Measurements from ENCODE around the gene FBXO8.
"Not testable (repeated sequence)": the region's sequence is repeated elsewhere in the genome, so short reads cannot be mapped to it uniquely, and the experiment has no call there.

Gene FBXO8

DNA sequence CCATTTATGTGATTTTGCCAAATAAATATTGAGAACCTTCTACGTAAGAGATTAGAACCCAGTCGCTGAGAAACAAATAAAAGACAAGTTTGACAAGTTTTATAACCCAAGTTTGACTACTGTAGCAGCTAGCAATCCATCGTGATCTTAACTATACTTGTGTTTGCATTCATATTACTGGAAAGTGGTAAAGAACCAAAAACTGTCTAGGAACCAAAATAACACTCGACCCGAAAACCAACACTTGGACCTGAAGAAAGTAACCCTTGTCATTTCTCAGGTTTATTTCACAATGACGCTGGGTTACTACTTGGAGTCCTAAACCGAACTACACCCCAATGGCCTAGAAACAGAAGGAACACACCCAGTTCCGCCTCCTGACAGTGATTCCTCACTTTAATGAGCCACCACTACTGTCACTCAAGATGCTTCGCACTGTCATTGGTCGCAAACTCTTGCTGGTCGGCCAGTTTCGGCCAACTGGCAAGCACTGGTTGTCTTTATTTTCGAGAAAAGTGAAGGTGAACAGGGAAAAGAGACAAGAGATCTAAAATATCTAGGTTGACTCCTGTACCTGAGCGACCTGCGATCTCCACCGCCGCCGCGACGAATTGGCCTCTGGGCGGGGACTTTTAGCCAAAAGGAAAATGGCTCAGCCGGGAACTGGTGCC, 496 bp downstream of the FBXO8 start:
- DNase-seq = peak; percentile 71 to 93 (median 85)

DNA sequence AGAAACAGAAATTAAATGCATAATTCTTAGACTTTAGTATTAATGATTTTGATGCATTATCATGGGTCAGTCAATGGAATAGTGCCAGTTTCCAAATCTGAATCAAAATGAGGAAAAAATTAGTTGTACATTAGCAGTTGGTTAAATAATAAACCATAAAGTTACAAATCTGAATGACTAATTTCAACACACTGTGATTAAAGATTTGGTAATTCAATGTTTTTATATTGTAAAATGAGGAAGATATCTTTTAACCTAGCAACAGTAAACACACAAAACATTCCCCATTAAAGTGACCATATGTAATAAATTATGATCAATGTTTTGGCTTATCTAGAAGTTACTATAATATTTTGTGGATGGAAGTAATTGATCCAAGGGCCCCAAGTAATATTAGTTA, 1.6 kb downstream of the FBXO8 start:
- no peak for DNase-seq

DNA sequence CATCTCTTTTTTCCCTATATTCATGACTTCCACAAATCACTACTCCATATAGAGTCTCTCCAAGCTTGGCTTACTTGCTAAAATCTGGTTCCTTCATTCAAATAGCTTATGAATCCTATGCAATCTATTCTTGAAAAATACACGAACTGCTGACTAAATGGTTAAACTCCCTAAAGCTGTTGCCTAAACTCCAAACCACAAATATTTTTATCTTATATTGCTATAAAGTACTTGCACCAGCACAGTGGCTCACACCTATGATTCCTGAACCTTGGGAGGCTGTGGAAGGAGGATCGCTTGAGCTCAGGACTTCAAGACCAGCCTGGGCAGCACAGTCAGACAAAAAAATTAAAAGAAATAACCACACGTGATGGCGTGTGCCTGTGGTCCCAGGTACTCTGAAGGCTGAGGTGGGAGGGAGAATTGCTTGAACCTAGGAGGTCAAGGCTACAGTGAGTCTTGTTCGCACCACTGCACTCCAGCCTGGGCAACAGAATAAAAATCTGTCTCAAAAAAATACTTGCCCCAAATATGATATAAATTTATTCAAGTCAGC, 2.2 kb downstream of the FBXO8 start:
- no peak for DNase-seq

DNA sequence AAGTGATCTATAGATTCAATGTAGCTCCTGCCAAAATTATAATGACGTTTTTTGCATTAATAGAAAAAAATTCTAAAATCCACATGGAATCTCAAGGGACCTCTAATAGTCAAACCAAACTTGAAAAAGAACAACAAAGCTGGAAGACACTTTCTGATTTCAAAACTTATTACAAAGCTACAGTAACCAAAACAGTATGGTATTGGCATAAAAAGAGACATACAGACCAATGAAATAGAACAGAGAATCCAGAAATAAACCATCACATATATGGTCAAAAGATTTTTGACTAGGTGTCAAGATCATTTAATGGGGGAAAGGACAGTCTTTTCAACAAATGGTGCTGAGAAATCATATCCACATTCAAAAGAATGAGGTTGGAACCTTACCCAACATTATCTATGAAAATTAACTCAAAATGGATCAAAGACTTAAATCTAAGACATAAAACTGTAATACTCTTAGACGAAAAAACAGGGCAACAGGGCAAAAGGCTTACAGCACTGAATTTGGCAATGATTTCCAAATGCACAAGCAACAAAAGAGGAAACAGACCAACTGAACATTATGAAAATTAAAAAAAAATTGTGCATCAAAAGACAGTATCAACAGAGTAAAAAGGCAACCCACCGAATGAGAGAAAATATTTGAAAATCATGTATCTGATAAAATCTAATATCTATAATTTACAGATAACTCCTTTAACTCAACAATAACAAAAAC, 3.9 kb downstream of the FBXO8 start:
- DNase-seq = no peak

DNA sequence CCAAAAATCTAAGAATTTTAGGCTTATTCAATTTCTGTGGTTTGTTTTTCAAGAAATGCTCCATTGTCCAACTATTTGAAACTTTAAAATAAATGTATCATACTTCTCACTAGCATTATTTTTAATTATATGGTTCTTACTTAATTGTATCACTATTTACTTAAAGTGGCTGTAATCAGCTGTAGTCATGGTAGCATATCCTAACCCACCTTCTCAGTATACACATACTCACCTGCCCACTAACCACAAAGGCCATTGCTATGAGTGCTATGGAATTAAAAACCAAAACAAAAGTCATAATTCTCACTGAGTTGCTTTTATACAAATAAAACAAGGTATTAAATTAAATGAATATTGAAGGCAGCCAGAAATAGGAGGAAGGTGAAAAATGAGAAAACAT, 5.0 kb downstream of the FBXO8 start:
- DNase-seq = peak in 1 of 3 experiments; percentile 69

DNA sequence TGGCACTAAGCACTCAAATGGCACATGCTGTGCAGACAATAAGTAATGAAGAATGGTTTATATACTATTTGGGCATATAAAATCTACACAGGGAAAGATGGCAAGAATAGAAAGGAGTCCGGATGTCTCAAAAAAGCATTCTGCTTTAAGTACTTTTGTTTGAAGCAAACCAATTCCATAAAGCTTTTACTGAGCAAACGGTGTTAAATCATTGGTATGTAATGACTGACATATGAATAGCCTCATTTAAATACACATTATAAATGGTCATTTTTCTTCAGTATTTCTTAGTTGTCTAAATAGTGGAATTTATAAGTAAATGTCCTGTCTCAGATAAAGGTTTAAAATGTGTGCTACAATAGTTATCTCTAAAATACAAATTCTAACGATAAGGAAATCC, 6.0 kb downstream of the FBXO8 start:
- DNase-seq = peak in 1 of 3 experiments; percentile 51

DNA sequence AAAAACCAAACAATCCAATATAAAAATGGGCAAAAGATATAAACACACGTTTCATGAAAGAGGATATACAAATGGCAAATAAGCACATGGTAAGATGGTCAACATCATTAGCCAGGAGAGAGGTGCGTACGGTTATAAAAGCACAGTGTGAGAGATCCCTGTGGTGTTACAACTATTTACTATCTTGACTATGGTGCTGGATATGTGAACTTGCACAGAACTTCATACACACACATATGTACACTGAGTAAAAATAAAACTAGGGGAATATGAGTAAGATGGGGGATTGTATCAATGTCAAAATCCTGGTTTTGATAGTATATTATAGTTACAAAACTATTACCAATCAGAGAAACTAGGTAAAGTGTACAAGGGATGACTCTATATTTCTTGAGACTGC, 8.4 kb downstream of the FBXO8 start:
- DNase-seq = peak in 1 of 3 experiments; percentile 45

DNA sequence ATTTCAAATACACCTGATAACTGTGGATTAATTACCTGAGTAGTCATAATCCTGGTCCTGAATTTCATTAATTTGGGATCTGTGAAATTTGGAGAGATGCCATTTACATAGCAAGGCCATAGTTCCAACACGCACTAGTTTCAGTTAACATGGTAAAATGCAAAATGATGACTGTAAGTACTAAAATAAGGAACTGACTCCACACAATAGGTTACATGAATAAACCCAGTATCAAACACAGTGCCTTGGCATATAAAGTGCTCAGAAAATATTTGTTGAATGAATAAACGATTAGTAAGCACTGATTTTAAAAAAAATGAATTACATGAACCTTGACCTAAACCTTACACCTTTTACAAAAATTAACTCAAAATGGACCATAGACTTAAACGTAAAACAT, 9.0 kb downstream of the FBXO8 start:
- no peak for DNase-seq

DNA sequence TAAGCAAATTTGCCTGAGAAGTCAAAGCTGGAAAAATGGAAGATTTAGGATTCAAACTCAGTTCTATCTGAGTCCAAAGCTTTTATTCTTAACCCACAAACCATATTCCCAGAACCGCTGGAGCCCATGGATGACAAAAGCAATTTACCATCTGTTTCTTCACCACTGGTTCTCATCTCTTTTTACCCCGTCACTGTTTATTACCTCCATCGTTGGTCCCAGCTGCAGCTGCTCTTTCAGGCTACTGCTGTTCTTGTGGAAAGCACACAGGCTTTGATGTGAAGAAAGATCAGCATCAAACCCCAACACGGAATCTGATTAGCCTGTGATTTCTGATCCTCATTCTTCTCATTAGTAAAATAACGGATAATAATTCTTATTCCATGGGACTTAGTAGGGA, 9.5 kb downstream of the FBXO8 start:
- peak in 1 of 3 experiments; percentile 21 for DNase-seq

DNA sequence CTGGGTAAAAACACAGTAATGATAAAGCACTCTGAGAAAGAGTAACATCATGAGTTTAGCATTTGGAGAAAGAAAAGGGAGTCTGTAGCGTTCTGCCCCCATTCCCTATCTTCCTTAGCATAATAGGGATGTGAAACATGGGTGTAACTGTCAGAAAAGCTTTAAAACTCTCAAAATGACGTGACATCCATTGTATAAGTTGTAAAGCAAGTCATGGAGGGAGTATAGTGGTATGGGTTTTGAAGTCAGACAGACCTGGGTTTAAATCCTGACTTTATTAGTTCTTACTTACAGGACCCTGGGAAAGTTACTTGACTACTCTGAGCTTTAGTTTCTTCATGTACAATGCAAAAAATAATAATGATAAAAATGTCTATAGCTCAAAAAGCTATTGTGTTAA, 17.1 kb downstream of the FBXO8 start:
- DNase-seq = no peak

DNA sequence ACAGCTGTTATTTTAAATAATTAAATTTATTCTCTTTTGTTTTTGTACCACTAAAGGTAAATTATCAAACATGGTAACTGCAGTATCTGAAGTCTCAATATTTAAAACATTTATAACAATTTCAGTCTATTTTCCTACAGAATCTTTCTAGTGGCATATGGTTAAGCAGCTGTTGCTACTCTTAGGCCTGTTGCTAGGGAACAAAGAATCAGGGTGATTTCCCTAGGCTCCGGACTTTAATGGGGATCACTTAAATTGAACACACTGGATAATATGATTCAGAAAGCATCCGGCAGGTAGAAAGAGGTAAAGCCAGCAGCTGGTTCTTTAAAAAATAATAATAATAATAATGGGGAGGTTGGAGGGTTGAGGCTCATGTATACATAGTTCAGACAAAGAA, 17.6 kb downstream of the FBXO8 start:
- DNase-seq = peak in 2 of 3 experiments; percentile 53 to 85

DNA sequence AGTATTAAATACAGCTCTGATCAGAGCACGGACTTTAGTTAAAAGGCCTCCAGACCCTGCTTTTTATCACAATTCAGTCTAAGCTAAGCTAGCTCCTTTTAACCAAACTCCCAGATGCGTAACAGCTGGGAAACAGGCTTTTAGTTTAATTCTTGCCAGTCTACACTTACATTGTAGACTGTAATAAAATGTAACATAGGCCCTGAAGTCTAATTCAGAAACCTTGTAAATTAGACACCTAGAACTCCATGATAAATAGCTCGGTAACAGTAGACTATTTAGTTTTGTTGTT, 20.1 kb downstream of the FBXO8 start:
- no peak for DNase-seq

DNA sequence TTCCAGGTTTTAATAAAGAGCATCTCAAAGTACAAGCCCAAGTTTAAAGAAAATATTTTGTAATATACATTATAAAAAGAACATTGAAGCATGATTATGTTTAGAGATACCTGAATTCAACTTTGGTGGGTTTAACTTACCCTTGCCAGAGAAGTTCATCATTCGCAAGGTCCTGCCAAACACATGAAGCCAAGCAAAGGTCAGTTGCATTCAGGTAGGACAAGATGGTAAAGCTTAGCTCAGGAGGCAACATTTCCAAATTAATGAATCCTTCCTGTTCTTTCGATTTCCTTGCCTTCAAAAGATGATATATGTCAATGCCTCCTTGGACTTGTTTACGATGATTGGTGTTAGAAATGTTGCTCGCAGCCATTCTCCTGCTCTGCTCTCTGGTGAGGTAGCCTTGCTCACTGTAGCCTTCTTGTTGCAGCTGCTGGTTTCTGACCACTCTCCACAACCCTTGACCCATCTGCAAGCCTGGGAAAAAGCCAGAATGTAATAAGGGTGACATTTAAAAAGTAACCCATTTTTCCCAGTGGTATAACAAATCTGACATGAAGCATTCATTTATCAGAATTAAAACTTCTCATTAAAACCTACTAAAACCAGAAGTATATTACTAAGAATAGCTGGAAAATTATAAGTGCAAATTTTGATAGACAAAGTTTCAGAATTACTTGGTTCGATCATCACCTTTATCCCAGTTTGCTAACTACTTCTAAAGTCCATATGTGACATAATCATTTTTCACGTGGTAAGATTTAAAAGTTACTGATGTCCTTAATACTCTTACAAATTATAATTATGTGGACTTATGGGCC, 20.6 kb downstream of the FBXO8 start:
- no peak for DNase-seq

DNA sequence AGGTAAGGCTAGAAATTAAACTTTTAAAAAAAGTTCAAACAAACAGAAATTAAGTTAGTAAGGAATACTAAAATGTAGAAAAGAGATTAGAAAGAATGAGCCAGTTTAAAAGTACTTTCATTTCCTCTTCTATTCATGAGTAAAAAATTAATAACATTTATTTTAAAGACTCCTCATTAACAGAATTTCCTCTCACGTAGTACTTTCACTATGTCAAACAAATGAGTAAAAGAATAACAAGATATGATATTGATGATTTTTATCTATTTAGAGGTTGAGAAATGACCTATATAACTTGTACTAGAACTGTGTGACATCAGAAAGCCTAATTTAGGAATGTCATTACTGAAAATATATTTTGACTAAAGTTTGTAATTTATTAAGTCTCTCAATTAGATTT, 22.0 kb downstream of the FBXO8 start:
- DNase-seq = not testable (repeated sequence)

DNA sequence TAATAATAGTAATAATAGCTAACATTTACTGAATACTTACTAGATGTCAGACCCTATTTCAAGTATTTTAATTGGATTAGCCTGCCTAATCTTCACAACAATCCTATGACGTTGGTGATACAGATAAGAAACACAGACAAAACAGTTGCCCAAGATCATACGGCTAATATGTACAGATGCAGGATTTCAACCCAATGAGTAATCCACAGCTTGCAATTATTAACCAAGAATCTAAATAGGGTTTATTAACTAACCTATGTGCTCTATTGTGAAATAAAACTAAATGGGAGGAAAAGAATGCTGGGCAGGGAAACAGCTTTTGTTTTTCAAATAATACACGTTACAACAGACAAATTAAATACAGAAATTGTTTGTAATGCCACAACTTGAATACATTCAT, 23.4 kb downstream of the FBXO8 start:
- no peak for DNase-seq

DNA sequence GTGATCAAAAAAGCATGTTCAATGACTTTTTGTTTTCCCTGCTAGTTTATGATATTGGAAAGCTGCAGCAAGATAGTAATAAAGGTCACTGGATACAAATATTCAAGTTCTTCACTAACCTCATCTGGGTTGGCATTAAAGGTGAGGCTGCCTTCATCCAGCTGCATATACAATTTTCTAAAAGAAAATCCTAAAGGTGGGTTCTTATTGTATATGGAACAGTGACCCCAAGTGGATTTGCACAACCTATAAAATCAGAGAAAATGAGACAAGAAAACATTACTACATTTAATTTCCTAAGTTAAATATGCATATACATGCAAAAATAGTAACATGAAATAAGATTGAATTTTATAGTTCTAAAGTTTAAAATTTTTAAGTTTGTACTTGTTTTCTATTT, 23.9 kb downstream of the FBXO8 start:
- no peak for DNase-seq

DNA sequence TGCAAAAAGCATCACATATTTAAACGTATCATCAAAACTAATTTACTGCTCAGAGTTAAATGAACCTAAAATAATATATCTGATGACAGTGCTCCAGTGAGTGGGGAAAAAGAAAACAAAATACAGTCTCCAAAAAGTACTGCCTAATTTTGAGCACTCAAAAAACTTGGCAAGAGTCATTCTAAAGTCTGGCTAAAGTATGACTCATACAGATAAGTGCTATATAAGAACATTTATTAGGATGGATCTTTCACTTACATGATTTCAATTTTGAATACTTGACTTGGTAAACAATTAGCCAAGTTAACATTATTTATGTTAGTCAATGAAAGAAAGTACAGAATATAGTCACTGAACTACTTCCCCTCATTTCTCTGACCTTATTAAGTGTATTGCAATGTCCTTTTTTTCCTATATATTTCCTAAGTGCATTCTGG, 27.2 kb downstream of the FBXO8 start:
- no peak for DNase-seq

DNA sequence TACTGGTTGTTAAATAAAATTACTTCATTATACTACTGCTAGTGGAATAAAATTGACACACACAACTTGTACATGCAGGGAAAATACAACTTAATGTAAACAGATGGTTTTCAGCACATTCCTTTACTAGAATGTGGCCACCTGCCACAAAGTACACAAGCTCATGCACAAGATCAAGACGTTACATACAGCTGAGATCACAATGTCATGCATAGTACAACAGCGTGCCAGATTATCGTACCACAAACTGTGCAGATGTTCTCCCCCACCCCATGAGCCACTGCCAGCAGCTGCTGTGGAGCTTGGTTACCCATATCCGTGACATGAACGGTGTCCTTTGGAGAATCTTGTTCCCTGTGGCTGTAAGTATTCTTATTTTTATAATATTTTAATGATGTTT, 27.7 kb downstream of the FBXO8 start:
- DNase-seq = no peak

DNA sequence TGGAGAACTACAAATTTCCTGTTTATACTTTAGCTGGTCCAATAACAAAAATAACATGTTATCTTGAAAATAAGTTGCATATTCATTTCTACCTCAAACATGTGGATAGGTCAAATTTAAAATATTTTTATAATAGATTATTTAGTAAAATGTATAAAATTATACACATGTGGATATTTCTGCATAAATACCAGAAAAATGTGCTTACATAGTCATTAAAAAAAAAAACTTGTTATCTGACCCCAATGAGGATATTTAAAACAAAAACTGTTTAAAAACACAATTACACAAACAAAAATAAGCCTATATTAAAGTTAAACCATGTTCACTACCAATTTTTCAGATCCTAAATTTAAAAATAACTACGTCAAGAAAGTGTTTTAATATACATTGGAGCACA, 28.1 kb downstream of the FBXO8 start:
- DNase-seq = no peak

DNA sequence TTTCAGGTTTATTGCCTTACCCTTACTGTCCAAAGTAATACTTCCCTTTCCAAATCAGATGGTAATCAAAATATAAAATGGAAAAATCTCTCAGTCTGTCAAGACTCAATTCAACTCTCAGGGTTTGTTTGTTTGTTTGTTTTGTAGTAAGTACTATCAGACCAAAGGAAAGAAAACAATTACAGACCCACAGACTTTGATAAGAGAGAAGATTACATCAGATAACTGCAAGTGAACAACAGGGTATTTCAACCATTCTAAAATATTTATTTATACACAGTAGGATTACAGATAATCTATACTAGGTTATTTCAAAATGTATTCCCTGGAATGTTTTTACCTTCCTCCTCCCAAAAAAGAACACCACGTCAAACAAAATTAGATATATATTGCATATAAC, 28.9 kb downstream of the FBXO8 start:
- no peak for DNase-seq

DNA sequence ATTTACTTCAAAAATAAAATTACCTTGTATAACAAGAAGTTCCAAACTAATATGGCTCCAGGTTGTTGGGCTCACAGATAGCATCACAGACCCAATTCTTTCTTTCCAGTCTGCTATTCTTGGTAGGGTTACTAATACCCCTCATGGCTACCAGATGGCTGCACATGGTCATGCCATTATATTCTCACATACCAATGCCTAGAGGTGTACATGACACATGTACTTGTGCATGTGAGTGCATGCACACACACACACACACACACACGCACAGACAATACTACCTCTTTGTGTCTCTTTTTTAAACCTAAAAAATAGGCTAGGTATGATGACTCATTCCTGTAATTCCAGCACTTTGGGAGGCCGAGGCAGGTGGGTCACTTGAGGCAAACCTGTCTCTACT, 31.1 kb downstream of the FBXO8 start:
- DNase-seq = no peak

DNA sequence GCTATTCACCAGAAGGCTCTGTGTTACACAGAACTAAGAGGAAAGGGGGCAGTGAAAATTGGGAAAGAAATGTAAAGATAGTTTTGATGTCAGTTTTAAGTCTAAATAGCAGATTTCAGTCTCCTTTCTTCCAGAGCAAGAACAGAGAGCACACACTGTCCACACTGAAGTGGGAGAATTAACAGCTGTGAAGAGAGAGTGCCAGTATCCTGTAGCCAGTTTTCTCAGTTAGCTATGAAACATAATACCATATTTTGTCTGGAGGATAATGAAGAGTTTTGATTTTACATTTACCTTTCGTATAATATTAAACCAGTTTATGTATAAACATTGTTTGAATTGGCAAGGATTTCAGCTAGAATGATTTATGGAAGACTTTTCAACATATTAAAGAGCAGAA, 35.1 kb downstream of the FBXO8 start:
- DNase-seq = peak in 1 of 3 experiments; percentile 55

DNA sequence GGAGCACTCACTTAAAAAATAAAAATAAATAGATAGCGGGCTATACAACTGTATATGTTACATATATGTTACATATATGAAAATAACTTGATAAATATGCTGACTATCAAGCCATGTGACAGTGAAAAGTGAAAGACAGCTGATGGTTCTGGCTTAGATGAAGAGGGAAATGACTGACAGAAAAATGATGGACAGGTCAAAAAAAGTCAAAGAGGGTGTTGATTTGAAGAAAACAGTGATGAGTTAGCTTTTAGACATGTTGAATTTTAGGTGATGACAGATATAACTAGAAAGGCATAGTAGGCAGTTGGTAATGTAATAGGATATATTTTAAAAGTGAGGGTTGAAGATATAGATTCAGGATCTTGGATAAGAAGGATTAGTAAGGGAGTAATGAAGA, 37.8 kb downstream of the FBXO8 start:
- DNase-seq = no peak

DNA sequence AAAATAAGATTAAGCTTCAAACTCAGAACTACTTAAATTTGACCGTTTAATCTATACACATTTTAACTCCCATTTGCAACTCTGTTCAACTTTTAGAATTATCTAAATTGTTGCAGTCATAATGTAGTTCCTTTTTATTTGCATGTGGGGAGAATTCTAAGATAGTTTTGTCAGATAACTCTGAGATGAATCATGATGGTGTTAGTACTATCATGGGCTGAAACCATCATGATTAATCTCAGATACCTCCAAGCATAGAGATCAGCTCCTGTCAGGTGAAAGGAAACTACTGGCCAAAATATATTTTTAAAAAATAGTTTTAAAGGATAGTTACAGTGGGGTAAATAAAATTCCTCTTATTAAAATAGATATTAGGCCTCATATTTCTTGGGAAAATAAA, 39.0 kb downstream of the FBXO8 start:
- DNase-seq = no peak

Data from NCI-H1417 (cell line).